ENCODE data around the gene GPER1.

GPER1 gene

DNA sequence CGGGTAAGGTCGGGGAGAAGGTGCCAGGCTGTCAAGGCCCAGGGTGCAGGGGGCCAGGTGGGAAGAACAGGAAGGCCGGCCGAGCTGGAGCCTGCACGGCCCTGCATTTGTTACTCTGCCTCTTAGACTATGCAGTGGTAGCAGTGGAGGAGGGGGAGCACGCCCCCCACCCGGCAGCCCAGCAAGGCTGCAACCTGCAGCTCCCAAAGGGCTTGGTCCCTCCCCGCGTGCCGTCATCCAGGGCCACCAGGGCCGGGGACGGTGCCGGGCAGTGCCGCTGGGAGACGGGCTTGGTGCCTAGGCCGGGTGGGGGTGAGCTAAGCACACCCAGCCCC, 7.0 kb upstream of the GPER1 start:
- TF ChIP-seq, protein P1, sequence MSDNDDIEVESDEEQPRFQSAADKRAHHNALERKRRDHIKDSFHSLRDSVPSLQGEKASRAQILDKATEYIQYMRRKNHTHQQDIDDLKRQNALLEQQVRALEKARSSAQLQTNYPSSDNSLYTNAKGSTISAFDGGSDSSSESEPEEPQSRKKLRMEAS (IDR thresholded peaks at IDR 0.05; ENCODE audit: low read depth, low read length) = no peak
- TF ChIP-seq POLR2A (IDR thresholded peaks at IDR 0.05; ENCODE audit: extremely low read depth, insufficient read length) (no peak), MYC (IDR thresholded peaks at IDR 0.05; ENCODE audit: low read depth, low read length) (no peak)
- TF ChIP-seq, protein P2, sequence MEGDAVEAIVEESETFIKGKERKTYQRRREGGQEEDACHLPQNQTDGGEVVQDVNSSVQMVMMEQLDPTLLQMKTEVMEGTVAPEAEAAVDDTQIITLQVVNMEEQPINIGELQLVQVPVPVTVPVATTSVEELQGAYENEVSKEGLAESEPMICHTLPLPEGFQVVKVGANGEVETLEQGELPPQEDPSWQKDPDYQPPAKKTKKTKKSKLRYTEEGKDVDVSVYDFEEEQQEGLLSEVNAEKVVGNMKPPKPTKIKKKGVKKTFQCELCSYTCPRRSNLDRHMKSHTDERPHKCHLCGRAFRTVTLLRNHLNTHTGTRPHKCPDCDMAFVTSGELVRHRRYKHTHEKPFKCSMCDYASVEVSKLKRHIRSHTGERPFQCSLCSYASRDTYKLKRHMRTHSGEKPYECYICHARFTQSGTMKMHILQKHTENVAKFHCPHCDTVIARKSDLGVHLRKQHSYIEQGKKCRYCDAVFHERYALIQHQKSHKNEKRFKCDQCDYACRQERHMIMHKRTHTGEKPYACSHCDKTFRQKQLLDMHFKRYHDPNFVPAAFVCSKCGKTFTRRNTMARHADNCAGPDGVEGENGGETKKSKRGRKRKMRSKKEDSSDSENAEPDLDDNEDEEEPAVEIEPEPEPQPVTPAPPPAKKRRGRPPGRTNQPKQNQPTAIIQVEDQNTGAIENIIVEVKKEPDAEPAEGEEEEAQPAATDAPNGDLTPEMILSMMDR (IDR thresholded peaks at IDR 0.05; ENCODE audit: low read depth, low read length) = no peak
- no peak overlapping the region for H3K4me3 ChIP-seq (ENCODE audit: low read depth, low read length)
- DNase-seq (ENCODE audit: low read depth) = no peak

DNA sequence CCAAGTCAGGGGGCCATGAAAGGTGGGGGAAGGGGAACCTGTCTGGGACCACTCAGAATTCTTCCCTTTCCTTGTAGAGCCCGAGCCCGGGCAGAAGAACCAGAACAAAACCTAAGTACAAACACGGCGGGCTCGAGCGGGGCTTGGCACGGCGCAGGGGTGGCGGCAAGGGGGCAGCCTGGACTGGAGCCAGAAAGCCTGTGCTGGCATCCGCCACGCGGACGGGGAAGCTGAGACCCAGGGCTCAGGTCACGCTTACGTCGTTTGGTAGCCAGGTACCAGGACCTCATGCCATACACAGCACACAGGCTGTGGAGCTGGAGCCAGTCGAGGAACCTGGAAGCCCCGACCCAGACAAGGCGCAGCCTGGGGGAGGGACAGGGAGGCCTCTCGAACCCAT, 6.6 kb upstream of the GPER1 start:
- H3K4me3 ChIP-seq (ENCODE audit: low read depth, low read length) = no peak overlapping the region
- no peak for DNase-seq (ENCODE audit: low read depth)
- TF ChIP-seq POLR2A (IDR thresholded peaks at IDR 0.05; ENCODE audit: extremely low read depth, insufficient read length) = no peak
- TF ChIP-seq, protein P1 (IDR thresholded peaks at IDR 0.05; ENCODE audit: low read depth, low read length) = no peak
- TF ChIP-seq MYC (IDR thresholded peaks at IDR 0.05; ENCODE audit: low read depth, low read length) = no peak
- TF ChIP-seq, protein P2 (IDR thresholded peaks at IDR 0.05; ENCODE audit: low read depth, low read length) = no peak

DNA sequence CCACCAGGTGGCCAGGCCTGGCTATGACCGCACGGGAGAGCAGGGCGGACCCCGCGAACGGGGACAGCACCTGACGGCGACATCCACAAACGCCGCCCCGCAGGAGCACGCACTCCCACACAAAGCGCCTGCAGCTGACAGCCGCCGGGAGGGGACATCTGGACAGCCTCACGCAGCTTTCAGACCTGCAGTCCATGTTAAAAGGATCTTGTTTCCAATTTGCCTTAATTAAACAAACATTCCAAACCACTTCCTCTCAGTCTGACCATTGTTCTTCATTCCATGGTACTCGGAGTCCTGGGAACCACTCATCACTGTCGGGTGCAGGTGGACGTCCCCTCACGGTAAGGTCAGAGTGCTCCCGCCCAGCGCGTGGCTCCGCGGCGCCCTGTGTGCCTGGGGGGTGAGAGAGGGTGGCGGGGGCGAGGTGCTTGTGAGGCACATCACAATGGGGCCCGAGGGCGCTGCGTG, 5.9 kb upstream of the GPER1 start:
- DNase-seq (ENCODE audit: low read depth) = no peak
- TF ChIP-seq, protein P2 (IDR thresholded peaks at IDR 0.05; ENCODE audit: low read depth, low read length) = no peak
- TF ChIP-seq MYC (IDR thresholded peaks at IDR 0.05; ENCODE audit: low read depth, low read length) = no peak
- TF ChIP-seq, protein P1 (IDR thresholded peaks at IDR 0.05; ENCODE audit: low read depth, low read length) = no peak
- TF ChIP-seq POLR2A (IDR thresholded peaks at IDR 0.05; ENCODE audit: extremely low read depth, insufficient read length) = no peak

DNA sequence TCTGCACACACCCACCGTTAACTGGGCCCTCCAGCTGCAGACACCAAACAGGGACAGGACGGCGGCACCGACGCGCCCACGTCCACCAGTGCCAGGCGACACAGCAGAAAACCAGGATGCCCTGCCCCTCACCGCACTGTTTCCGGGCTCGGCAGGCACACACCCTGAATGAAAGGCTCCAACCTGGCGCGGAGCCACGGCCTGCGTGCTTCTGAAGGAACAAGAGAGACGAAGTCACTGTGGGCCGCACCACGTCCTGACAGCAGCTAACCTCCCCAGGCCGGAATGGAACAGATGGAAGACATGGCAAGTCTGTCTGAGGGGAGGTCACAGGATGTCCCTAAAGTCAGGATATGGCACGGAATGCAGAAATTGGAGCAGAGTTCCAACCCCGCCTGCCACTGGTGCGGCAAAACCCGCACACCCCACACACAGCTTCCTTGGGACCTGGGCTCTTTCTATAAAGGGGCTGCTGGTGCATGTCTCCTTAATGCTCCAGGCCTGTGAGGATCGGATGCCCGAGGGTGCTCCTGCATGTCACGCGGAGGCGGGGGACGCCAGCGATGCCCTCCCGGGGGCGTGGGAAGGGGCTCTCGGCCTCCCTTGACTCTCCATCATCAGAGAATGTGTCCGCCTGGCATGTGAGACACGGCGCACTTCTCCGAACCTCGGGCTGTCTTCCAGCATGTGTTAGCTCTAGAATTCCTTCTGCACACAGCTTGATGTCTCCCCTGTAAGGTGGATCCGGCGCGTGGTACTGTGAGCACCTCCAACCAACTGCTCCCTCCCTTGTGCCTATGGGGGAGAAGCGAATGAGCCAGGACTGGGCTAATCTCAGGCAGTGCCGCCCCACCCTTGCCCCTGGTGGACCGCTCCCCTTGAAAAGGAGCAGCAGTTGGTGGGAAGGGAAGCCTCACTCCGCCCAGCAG, 3.9 kb upstream of the GPER1 start:
- TF ChIP-seq POLR2A (IDR thresholded peaks at IDR 0.05; ENCODE audit: extremely low read depth, insufficient read length) = no peak

More for the DNA sequence above, 5.9 kb upstream of the GPER1 start:
- H3K4me3 ChIP-seq (ENCODE audit: low read depth, low read length) = no peak overlapping the region

DNA sequence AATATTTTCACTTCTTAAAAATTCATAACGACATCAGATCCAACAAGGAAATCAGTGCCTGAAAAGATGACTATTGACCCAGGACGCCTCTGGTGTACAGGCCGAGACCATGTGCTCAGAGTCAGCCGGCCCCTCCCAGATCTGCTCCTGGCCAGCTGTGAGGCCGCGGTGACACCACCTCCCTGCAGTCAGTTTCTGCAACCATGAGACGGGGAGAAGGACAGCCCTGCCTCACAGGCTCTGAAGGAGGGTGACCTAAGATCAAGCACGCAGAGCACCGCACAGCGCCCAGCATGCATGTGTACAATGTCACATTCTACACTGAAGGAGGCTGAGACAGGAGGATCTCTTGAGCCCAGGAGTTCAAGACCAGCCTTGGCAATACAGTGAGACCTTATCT, 2.6 kb upstream of the GPER1 start:
- TF ChIP-seq, protein P1 (IDR thresholded peaks at IDR 0.05; ENCODE audit: low read depth, low read length) = no peak
- no peak for TF ChIP-seq MYC (IDR thresholded peaks at IDR 0.05; ENCODE audit: low read depth, low read length)
- TF ChIP-seq POLR2A (IDR thresholded peaks at IDR 0.05; ENCODE audit: extremely low read depth, insufficient read length) = no peak
- TF ChIP-seq, protein P2 (IDR thresholded peaks at IDR 0.05; ENCODE audit: low read depth, low read length) = no peak
- DNase-seq (ENCODE audit: low read depth) = no peak
- H3K4me3 ChIP-seq (ENCODE audit: low read depth, low read length) = no peak overlapping the region

More for the DNA sequence above, 3.9 kb upstream of the GPER1 start:
- no peak for DNase-seq (ENCODE audit: low read depth)
- H3K4me3 ChIP-seq (ENCODE audit: low read depth, low read length) = no peak overlapping the region

DNA sequence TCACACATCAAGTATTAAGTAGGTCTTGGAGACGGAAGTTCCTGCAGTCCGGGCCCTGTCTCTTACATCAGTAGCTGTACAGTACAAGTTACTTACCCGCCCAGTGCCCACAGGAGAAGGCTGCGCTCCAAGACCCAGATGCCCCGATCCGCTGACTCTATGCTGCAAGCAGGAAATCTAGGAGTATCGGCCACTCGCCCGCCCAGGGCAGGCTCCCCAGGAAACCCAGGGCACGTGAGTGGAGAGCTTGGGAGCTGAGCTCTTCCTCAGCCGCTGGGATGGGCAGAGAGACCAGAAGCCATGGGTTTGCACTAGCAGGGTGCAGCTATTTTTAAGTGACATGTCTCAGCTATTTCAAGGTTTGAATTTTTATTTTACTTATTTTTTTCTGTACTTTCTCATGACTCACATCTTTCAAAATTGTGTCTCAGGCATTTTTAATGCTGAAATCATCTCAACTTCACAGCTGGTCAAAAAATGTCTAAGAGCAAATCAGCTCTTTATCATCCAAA, 1.9 kb upstream of the GPER1 start:
- no peak overlapping the region for H3K4me3 ChIP-seq (ENCODE audit: low read depth, low read length)
- TF ChIP-seq MYC (IDR thresholded peaks at IDR 0.05; ENCODE audit: low read depth, low read length) (no peak), POLR2A (IDR thresholded peaks at IDR 0.05; ENCODE audit: extremely low read depth, insufficient read length) (no peak)
- TF ChIP-seq, protein P2 (IDR thresholded peaks at IDR 0.05; ENCODE audit: low read depth, low read length) = no peak
- TF ChIP-seq, protein P1 (IDR thresholded peaks at IDR 0.05; ENCODE audit: low read depth, low read length) = no peak
- DNase-seq (ENCODE audit: low read depth) = no peak
